DND-41 (cell line): ENCODE results near the gene GSG1L.

Experiments
- ATAC-seq: fragments of 200-7000 bp; cut with Tn5 transposase; 3 replicates; pipeline ENCODE4 v1.9.1; 2021; ENCODE audit warnings: low read depth; ENCODE audit not compliant: insufficient read depth
- DNase-seq: peaks from one replicate; pipeline ENCODE4 v3.0.0-alpha.2; 2020
- H2AFZ ChIP-seq: 2 replicates; pipeline ENCODE4 v1.6.0; 2012; ENCODE audit warnings: low read depth, low read length
- H3K27ac ChIP-seq: 2 replicates; pipeline ENCODE4 v1.5.1; 2012; ENCODE audit warnings: low read length, inconsistent platforms
- H3K27me3 ChIP-seq: fragments of 200-600 bp; sonication (generic); 2 replicates; pipeline ENCODE4 v1.6.0; 2012; ENCODE audit warnings: low read length, mild to moderate bottlenecking, inconsistent platforms; ENCODE audit not compliant: insufficient read depth, poor library complexity
- H3K36me3 ChIP-seq: 2 replicates; pipeline ENCODE4 v1.5.1; 2012; ENCODE audit warnings: low read length, inconsistent platforms; ENCODE audit not compliant: insufficient read depth
- H3K4me1 ChIP-seq: 2 replicates; pipeline ENCODE4 v1.5.1; 2012; ENCODE audit warnings: mild to moderate bottlenecking, low read length; ENCODE audit not compliant: insufficient read depth
- H3K4me2 ChIP-seq: 2 replicates; pipeline ENCODE4 v1.6.0; 2012; ENCODE audit warnings: mild to moderate bottlenecking, moderate library complexity, low read length, inconsistent platforms; ENCODE audit not compliant: insufficient read depth
- H3K4me3 ChIP-seq, 2 experiments: fragments of 200-600 bp in 1 of 2; shearing (Covaris generic) in 1 of 2; 2 replicates each; pipeline ENCODE4 v1.5.1; 2012 to 2016; ENCODE audit warnings: inconsistent platforms in 2 of 2, low read length in 2 of 2, mild to moderate bottlenecking in 2 of 2, low read depth in 1 of 2, moderate library complexity in 1 of 2
- H3K79me2 ChIP-seq: 2 replicates; pipeline ENCODE4 v1.6.0; 2012; ENCODE audit warnings: low read length, inconsistent platforms; ENCODE audit not compliant: insufficient read depth
- H3K9ac ChIP-seq: 2 replicates; pipeline ENCODE4 v1.6.0; 2012; ENCODE audit warnings: low read depth, mild to moderate bottlenecking, inconsistent platforms, low read length, moderate library complexity
- H3K9me3 ChIP-seq: 2 replicates; pipeline ENCODE4 v1.5.1; 2012; ENCODE audit warnings: low read length, moderate library complexity, mild to moderate bottlenecking, inconsistent platforms; ENCODE audit not compliant: insufficient read depth, severe bottlenecking
- H4K20me1 ChIP-seq: 2 replicates; pipeline ENCODE4 v1.6.0; 2012; ENCODE audit warnings: low read length; ENCODE audit not compliant: insufficient read depth
- EZH2 ChIP-seq: IDR thresholded peaks from 3 replicates; pipeline ENCODE4 v1.6.1; 2012; ENCODE audit warnings: borderline replicate concordance, low read depth, mild to moderate bottlenecking, moderate library complexity, low read length, inconsistent platforms; ENCODE audit not compliant: severe bottlenecking
- TF ChIP-seq, protein P1 (sequence below): IDR thresholded peaks from 2 replicates; pipeline ENCODE4 v1.5.1; 2012; ENCODE audit warnings: borderline replicate concordance, low read length, moderate library complexity, mild to moderate bottlenecking; ENCODE audit not compliant: poor library complexity, severe bottlenecking; ENCODE audit errors: extremely low read depth

Gene GSG1L

GRCh38 chr16:27954191-27954590 is 109.3 kb downstream of the GSG1L start:
- Histone ChIP-seq H3K4me1 (no peaks in the 10 kb centered on the region), H3K36me3 (no peaks in the 10 kb centered on the region), H3K79me2 (no peaks in the 10 kb centered on the region), H3K27me3 (no peaks in the 10 kb centered on the region), H2AFZ (no peak overlapping the region), H4K20me1 (no peaks in the 10 kb centered on the region), H3K9ac (no peak overlapping the region), H3K9me3 (peaks cover 21% of the 10 kb centered on the region), H3K27ac (no peak overlapping the region), H3K4me3 (no peak overlapping the region), H3K4me2 (no peak overlapping the region)
- DNase-seq: no peak
- TF ChIP-seq, protein P1, sequence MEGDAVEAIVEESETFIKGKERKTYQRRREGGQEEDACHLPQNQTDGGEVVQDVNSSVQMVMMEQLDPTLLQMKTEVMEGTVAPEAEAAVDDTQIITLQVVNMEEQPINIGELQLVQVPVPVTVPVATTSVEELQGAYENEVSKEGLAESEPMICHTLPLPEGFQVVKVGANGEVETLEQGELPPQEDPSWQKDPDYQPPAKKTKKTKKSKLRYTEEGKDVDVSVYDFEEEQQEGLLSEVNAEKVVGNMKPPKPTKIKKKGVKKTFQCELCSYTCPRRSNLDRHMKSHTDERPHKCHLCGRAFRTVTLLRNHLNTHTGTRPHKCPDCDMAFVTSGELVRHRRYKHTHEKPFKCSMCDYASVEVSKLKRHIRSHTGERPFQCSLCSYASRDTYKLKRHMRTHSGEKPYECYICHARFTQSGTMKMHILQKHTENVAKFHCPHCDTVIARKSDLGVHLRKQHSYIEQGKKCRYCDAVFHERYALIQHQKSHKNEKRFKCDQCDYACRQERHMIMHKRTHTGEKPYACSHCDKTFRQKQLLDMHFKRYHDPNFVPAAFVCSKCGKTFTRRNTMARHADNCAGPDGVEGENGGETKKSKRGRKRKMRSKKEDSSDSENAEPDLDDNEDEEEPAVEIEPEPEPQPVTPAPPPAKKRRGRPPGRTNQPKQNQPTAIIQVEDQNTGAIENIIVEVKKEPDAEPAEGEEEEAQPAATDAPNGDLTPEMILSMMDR: no peak
- no peak for TF ChIP-seq EZH2
- no peak for ATAC-seq

GRCh38 chr16:27952811-27953210 is 110.7 kb downstream of the GSG1L start:
- ATAC-seq: no peak
- Histone ChIP-seq H3K27me3 (no peaks in the 10 kb centered on the region), H3K9ac (no peak overlapping the region), H3K36me3 (no peaks in the 10 kb centered on the region), H4K20me1 (no peaks in the 10 kb centered on the region), H3K4me2 (no peak overlapping the region), H2AFZ (no peak overlapping the region), H3K9me3 (peaks cover 21% of the 10 kb centered on the region), H3K27ac (no peak overlapping the region), H3K4me3 (no peak overlapping the region), H3K4me1 (no peaks in the 10 kb centered on the region), H3K79me2 (no peaks in the 10 kb centered on the region)
- TF ChIP-seq, protein P1: no peak
- TF ChIP-seq EZH2: no peak
- no peak for DNase-seq

DNA sequence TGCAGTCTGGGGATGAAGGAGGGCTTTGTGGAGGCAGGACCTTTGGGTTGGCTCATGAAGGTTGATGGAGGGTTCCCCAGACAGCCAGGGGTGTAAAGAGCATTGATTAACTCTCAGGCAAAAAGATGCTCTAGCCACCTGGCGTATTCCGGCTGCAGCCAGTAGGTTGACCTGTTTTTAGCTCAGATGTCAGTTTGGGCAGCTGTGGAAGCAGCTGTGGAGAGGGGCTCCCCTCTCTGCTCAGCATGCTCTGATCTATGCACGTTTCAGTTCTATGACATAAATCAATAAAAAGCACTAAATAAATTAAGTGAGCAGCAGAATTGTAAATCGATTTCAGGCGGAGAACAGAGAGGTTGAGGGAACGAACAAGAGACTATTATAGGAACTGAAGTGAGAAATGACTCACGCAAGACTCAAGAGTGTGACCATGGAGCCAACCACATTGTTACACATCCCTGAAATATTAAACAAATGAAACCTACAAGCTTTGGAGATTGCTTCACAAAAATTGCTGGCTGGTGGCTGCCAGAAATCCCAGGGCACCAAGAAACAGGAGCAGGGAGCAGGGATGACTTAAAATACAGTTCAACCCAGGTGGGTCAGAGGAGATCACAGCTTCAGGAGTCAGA is 111.9 kb downstream of the GSG1L start:
- Histone ChIP-seq H3K36me3 (no peaks in the 10 kb centered on the region), H3K27ac (no peak overlapping the region), H3K9me3 (peaks cover 16% of the 10 kb centered on the region), H3K4me3 (no peak overlapping the region), H2AFZ (no peak overlapping the region), H3K27me3 (no peaks in the 10 kb centered on the region), H3K4me2 (no peak overlapping the region), H3K9ac (no peak overlapping the region), H4K20me1 (no peaks in the 10 kb centered on the region), H3K4me1 (no peaks in the 10 kb centered on the region), H3K79me2 (no peaks in the 10 kb centered on the region)
- TF ChIP-seq, protein P1: no peak
- no peak for TF ChIP-seq EZH2
- DNase-seq: no peak
- ATAC-seq: no peak
